ENCODE measurements around the gene DOK3.

Gene DOK3

GRCh38 chr5:177498013-177498787 is 11.4 kb downstream of the DOK3 start:
- H3K9ac ChIP-seq (ENCODE audit: low read length): peak overlapping the region; percentile 77
- peak overlapping the region; percentile 93 to 96 for H3K18ac ChIP-seq (ENCODE audit: low read depth in 1 of 2, low read length in 2 of 2)
- peak overlapping the region; percentile 55 for H3K27ac ChIP-seq (ENCODE audit: low read length, poor library complexity, severe bottlenecking)
- peak overlapping the region; percentile 39 for H2BK120ac ChIP-seq (ENCODE audit: low read depth, low read length)
- peak overlapping the region; percentile 75 to 98 for H2BK12ac ChIP-seq (ENCODE audit: low read length in 2 of 2)
- peaks cover 7% of the 10 kb centered on the region for H3K79me1 ChIP-seq (replicated peaks; ENCODE audit: low read length, poor library complexity, severe bottlenecking)
- peak overlapping the region; percentile 66 to 76 for H3K4ac ChIP-seq (ENCODE audit: low read depth in 1 of 2, low read length in 2 of 2)
- no peaks in the 10 kb centered on the region for H3K27me3 ChIP-seq (ENCODE audit: control insufficient read depth in 1 of 2, insufficient read depth in 1 of 2, low read length in 2 of 2)
- peaks cover 18 to 27% of the 10 kb centered on the region in 2 experiments for H3K36me3 ChIP-seq (ENCODE audit: control insufficient read depth in 1 of 2, insufficient read depth in 2 of 2, low read depth in 1 of 2, low read length in 2 of 2)
- peak overlapping the region; percentile 61 to 82 for H3K4me3 ChIP-seq (ENCODE audit: insufficient read depth in 1 of 2, low read depth in 1 of 2, low read length in 2 of 2)
- peak overlapping the region; percentile 73 for H2AFZ ChIP-seq (ENCODE audit: low read depth, low read length)
- WGBS: 12% methylated on average over 38 of the region's 48 CpGs
- H3K23ac ChIP-seq (ENCODE audit: low read length in 2 of 2): peak overlapping the region in 1 of 2 experiments; percentile 3
- H4K8ac ChIP-seq (ENCODE audit: low read length): peak overlapping the region; percentile 80
- H4K91ac ChIP-seq (ENCODE audit: low read length): peak overlapping the region; percentile 83
- peak overlapping the region in 1 of 2 experiments; percentile 90 for H3K14ac ChIP-seq (ENCODE audit: low read length in 2 of 2)
- H2BK5ac ChIP-seq (ENCODE audit: low read depth, low read length, poor library complexity, severe bottlenecking): no peak overlapping the region
- peak overlapping the region; percentile 60 for H2AK5ac ChIP-seq (ENCODE audit: low read length, severe bottlenecking)
- H3K9me3 ChIP-seq (ENCODE audit: control insufficient read depth, low read length): no peaks in the 10 kb centered on the region
- peak overlapping the region; percentile 26 for H2BK15ac ChIP-seq (ENCODE audit: low read depth, poor library complexity, severe bottlenecking)
- H3K4me1 ChIP-seq (ENCODE audit: control insufficient read depth, insufficient read depth, low read depth, low read length): peaks cover 38% of the 10 kb centered on the region
- DNase-seq: peak; percentile 50
- H3K4me2 ChIP-seq (ENCODE audit: low read length, poor library complexity, severe bottlenecking): peak overlapping the region; percentile 78

- under 1% methylated on average over 55 of the region's 73 CpGs for WGBS
- H3K4me3 ChIP-seq (ENCODE audit: insufficient read depth in 1 of 2, low read depth in 1 of 2, low read length in 2 of 2): peak within 1 kb of the TSS; percentile 78 to 82
Observed at GRCh38 chr5:177497292-177498012, 12.2 kb downstream of the DOK3 start, which contains the start of gene PDLIM7. Gene PDLIM7 (minus strand): TSS chr5:177497604. CDS start chr5:177496512, 1,092 bp downstream.

GRCh38 chr5:177496727-177497291 is 12.8 kb downstream of the DOK3 start:
- Histone ChIP-seq H2BK15ac (ENCODE audit: low read depth, poor library complexity, severe bottlenecking) (peak overlapping the region; percentile 94), H2AFZ (ENCODE audit: low read depth, low read length) (no peak overlapping the region), H3K18ac (ENCODE audit: low read depth in 1 of 2, low read length in 2 of 2) (peak overlapping the region; percentile 96 to 100), H2BK12ac (ENCODE audit: low read length in 2 of 2) (peak overlapping the region; percentile 95 to 96), H3K14ac (ENCODE audit: low read length in 2 of 2) (peak overlapping the region; percentile 76 to 84), H4K91ac (ENCODE audit: low read length) (peak overlapping the region; percentile 99), H3K9ac (ENCODE audit: low read length) (peak overlapping the region; percentile 94), H3K27ac (ENCODE audit: low read length, poor library complexity, severe bottlenecking) (peak overlapping the region; percentile 99), H2BK5ac (ENCODE audit: low read depth, low read length, poor library complexity, severe bottlenecking) (peak overlapping the region; percentile 98), H3K4me1 (ENCODE audit: control insufficient read depth, insufficient read depth, low read depth, low read length) (peaks cover 49% of the 10 kb centered on the region), H2BK120ac (ENCODE audit: low read depth, low read length) (peak overlapping the region; percentile 87), H3K4ac (ENCODE audit: low read depth in 1 of 2, low read length in 2 of 2) (peak overlapping the region; percentile 94 to 98), H3K23ac (ENCODE audit: low read length in 2 of 2) (peak overlapping the region; percentile 24 to 78), H3K4me3 (ENCODE audit: insufficient read depth in 1 of 2, low read depth in 1 of 2, low read length in 2 of 2) (peak overlapping the region; percentile 78 to 82), H3K4me2 (ENCODE audit: low read length, poor library complexity, severe bottlenecking) (peak overlapping the region; percentile 76), H2AK5ac (ENCODE audit: low read length, severe bottlenecking) (peak overlapping the region; percentile 78), H3K27me3 (ENCODE audit: control insufficient read depth in 1 of 2, insufficient read depth in 1 of 2, low read length in 2 of 2) (no peaks in the 10 kb centered on the region), H3K9me3 (ENCODE audit: control insufficient read depth, low read length) (no peaks in the 10 kb centered on the region), H3K36me3 (ENCODE audit: control insufficient read depth in 1 of 2, insufficient read depth in 2 of 2, low read depth in 1 of 2, low read length in 2 of 2) (peaks cover 31 to 35% of the 10 kb centered on the region in 2 experiments), H4K8ac (ENCODE audit: low read length) (peak overlapping the region; percentile 93), H3K79me1 (replicated peaks; ENCODE audit: low read length, poor library complexity, severe bottlenecking) (peaks cover 7% of the 10 kb centered on the region)
- DNase-seq: peak; percentile 95
- 1% methylated on average over 15 of the region's 29 CpGs for WGBS

More at GRCh38 chr5:177497292-177498012, 12.2 kb downstream of the DOK3 start, which contains the start of gene PDLIM7:
- Histone ChIP-seq H2BK120ac (ENCODE audit: low read depth, low read length) (peak within 1 kb of the TSS; percentile 87), H3K27me3 (ENCODE audit: control insufficient read depth in 1 of 2, insufficient read depth in 1 of 2, low read length in 2 of 2) (no peaks in the 10 kb centered on the region), H3K27ac (ENCODE audit: low read length, poor library complexity, severe bottlenecking) (peak within 1 kb of the TSS; percentile 99), H3K9me3 (ENCODE audit: control insufficient read depth, low read length) (no peaks in the 10 kb centered on the region), H3K4ac (ENCODE audit: low read depth in 1 of 2, low read length in 2 of 2) (peak within 1 kb of the TSS; percentile 94 to 98), H3K4me2 (ENCODE audit: low read length, poor library complexity, severe bottlenecking) (peak within 1 kb of the TSS; percentile 78), H2BK12ac (ENCODE audit: low read length in 2 of 2) (peak within 1 kb of the TSS; percentile 95 to 98), H4K91ac (ENCODE audit: low read length) (peak within 1 kb of the TSS; percentile 99), H3K36me3 (ENCODE audit: control insufficient read depth in 1 of 2, insufficient read depth in 2 of 2, low read depth in 1 of 2, low read length in 2 of 2) (peaks cover 25 to 28% of the 10 kb centered on the region in 2 experiments), H3K23ac (ENCODE audit: low read length in 2 of 2) (peak within 1 kb of the TSS; percentile 24 to 78), H3K18ac (ENCODE audit: low read depth in 1 of 2, low read length in 2 of 2) (peak within 1 kb of the TSS; percentile 96 to 100), H2BK5ac (ENCODE audit: low read depth, low read length, poor library complexity, severe bottlenecking) (peak within 1 kb of the TSS; percentile 98), H3K4me1 (ENCODE audit: control insufficient read depth, insufficient read depth, low read depth, low read length) (peaks cover 43% of the 10 kb centered on the region), H4K8ac (ENCODE audit: low read length) (peak within 1 kb of the TSS; percentile 93), H2AFZ (ENCODE audit: low read depth, low read length) (peak within 1 kb of the TSS; percentile 73), H2AK5ac (ENCODE audit: low read length, severe bottlenecking) (peak within 1 kb of the TSS; percentile 78), H3K9ac (ENCODE audit: low read length) (peak within 1 kb of the TSS; percentile 94), H3K79me1 (replicated peaks; ENCODE audit: low read length, poor library complexity, severe bottlenecking) (peaks cover 7% of the 10 kb centered on the region), H3K14ac (ENCODE audit: low read length in 2 of 2) (peak within 1 kb of the TSS; percentile 76 to 94), H2BK15ac (ENCODE audit: low read depth, poor library complexity, severe bottlenecking) (peak within 1 kb of the TSS; percentile 94)
- peak; percentile 97 for DNase-seq

Measured in mesenchymal stem cell (in vitro differentiated cells and primary cell).